ENCODE measurements around the gene LAMB2. TPM values are rescaled to one million over a fixed set of nuclear protein-coding genes. Genes with fewer than 3 reads are reported as not detected.
A peak's percentile ranks its signal among the peaks of the same experiment; 100 is the strongest.

Gene LAMB2
- total RNA-seq, 4 donors from 2014 or later: 578 to 980 (median 645) TPM

GRCh38 chr3:49174397-49174985, 41.6 kb upstream of the LAMB2 start:
- Histone ChIP-seq H3K4me1 (peaks cover 0 to 66% (median 29%) of the 10 kb centered on the region in 3 donors), H3K4me3 (peak overlapping the region in 1 of 2 donors; percentile 92), H3K36me3 (peaks cover 0 to 46% of the 10 kb centered on the region in 2 donors), H3K9me3 (no peaks in the 10 kb centered on the region), H3K27ac (peak overlapping the region in 3 of 4 donors; percentile 90 to 94 (median 92)), H3K27me3 (no peaks in the 10 kb centered on the region)
- WGBS, 2 donors (ENCODE audit: low coverage in 1 of 2): 100% methylated on average over 1 of the region's 9 CpGs; no CpG with 5 or more reads in 1 of the 2 donors
- no peak for ATAC-seq
- TF ChIP-seq CTCF (IDR thresholded peaks at IDR 0.05) (no peak), POLR2A (IDR thresholded peaks at IDR 0.05) (no peak), EP300 (IDR thresholded peaks at IDR 0.05) (no peak), POLR2AphosphoS5 (IDR thresholded peaks at IDR 0.05) (no peak)

- 0% methylated on average over 1 of the region's 4 CpGs; no CpG with 5 or more reads in 1 of the 2 donors for WGBS, 2 donors (ENCODE audit: low coverage in 1 of 2)
- H3K4me1 ChIP-seq: peaks cover 0 to 66% (median 29%) of the 10 kb centered on the region in 3 donors
- H3K9me3 ChIP-seq: no peaks in the 10 kb centered on the region
- peak overlapping the region in 3 of 4 donors; percentile 90 to 94 (median 92) for H3K27ac ChIP-seq
- no peak for ATAC-seq
- no peaks in the 10 kb centered on the region for H3K27me3 ChIP-seq
- peaks cover 0 to 46% of the 10 kb centered on the region in 2 donors for H3K36me3 ChIP-seq
- H3K4me3 ChIP-seq: peak overlapping the region in 1 of 2 donors; percentile 92
- TF ChIP-seq POLR2A (IDR thresholded peaks at IDR 0.05): no peak
- no peak for TF ChIP-seq CTCF (IDR thresholded peaks at IDR 0.05)
- no peak for TF ChIP-seq EP300 (IDR thresholded peaks at IDR 0.05)
- no peak for TF ChIP-seq POLR2AphosphoS5 (IDR thresholded peaks at IDR 0.05)
Measured at GRCh38 chr3:49173792-49174170, 40.9 kb upstream of the LAMB2 start.

GRCh38 chr3:49173116-49173791, 40.4 kb upstream of the LAMB2 start:
- TF ChIP-seq POLR2AphosphoS5 (IDR thresholded peaks at IDR 0.05): no peak
- TF ChIP-seq EP300 (IDR thresholded peaks at IDR 0.05): no peak
- no peak for TF ChIP-seq POLR2A (IDR thresholded peaks at IDR 0.05)
- TF ChIP-seq CTCF (IDR thresholded peaks at IDR 0.05): no peak
- Histone ChIP-seq H3K27me3 (no peaks in the 10 kb centered on the region), H3K4me3 (peak overlapping the region; percentile 62 to 92), H3K36me3 (peaks cover 0 to 46% of the 10 kb centered on the region in 2 donors), H3K4me1 (peaks cover 0 to 66% (median 29%) of the 10 kb centered on the region in 3 donors), H3K9me3 (no peaks in the 10 kb centered on the region), H3K27ac (peak overlapping the region; percentile 62 to 94 (median 91))
- WGBS, 2 donors (ENCODE audit: low coverage in 1 of 2): 0 to 14% methylated on average over 1 of the region's 3 CpGs
- ATAC-seq: no peak

- no peaks in the 10 kb centered on the region for H3K27me3 ChIP-seq
- H3K4me3 ChIP-seq: peak overlapping the region; percentile 62 to 92
- H3K4me1 ChIP-seq: peaks cover 0 to 66% (median 29%) of the 10 kb centered on the region in 3 donors
- peak overlapping the region; percentile 62 to 94 (median 91) for H3K27ac ChIP-seq
- no peaks in the 10 kb centered on the region for H3K9me3 ChIP-seq
- ATAC-seq: no peak
- peaks cover 0 to 40% of the 10 kb centered on the region in 2 donors for H3K36me3 ChIP-seq
- TF ChIP-seq POLR2A (IDR thresholded peaks at IDR 0.05): no peak
- no peak for TF ChIP-seq CTCF (IDR thresholded peaks at IDR 0.05)
- no peak for TF ChIP-seq EP300 (IDR thresholded peaks at IDR 0.05)
- TF ChIP-seq POLR2AphosphoS5 (IDR thresholded peaks at IDR 0.05): no peak
- 0 to 20% methylated on average over 1 of the region's 7 CpGs for WGBS, 2 donors (ENCODE audit: low coverage in 1 of 2)
Measured at GRCh38 chr3:49172551-49173041, 39.7 kb upstream of the LAMB2 start.
